Muscle layer of duodenum (tissue), 2 donors: ENCODE data around the gene PODNL1.

Source experiments
- H3K27ac ChIP-seq: one replicate; pipeline ENCODE4 v1.7.0; 2013; ENCODE audit warnings: mild to moderate bottlenecking, low read length
- H3K27me3 ChIP-seq: one replicate; pipeline ENCODE4 v1.7.0; 2013; ENCODE audit warnings: low read depth, mild to moderate bottlenecking, control low read depth, low read length
- H3K36me3 ChIP-seq, 2 donors: one replicate each; pipeline ENCODE4 v1.7.0; 2013; ENCODE audit warnings: low read length in 2 of 2, control low read depth in 1 of 2, mild to moderate bottlenecking in 1 of 2; ENCODE audit not compliant: insufficient read depth in 2 of 2, control insufficient read depth in 1 of 2
- H3K4me1 ChIP-seq, 2 donors: one replicate each; pipeline ENCODE4 v1.7.0; 2013; ENCODE audit warnings: low read length in 2 of 2, mild to moderate bottlenecking in 2 of 2, control low read depth in 1 of 2, moderate library complexity in 1 of 2; ENCODE audit not compliant: insufficient read depth in 2 of 2, control insufficient read depth in 1 of 2
- H3K4me3 ChIP-seq, 2 donors: one replicate each; pipeline ENCODE4 v1.7.0; 2013; ENCODE audit warnings: low read length in 2 of 2, low read depth in 1 of 2, mild to moderate bottlenecking in 1 of 2
- H3K9me3 ChIP-seq, 2 donors: one replicate each; pipeline ENCODE4 v1.7.0; 2013; ENCODE audit warnings: low read length in 2 of 2, control low read depth in 1 of 2, mild to moderate bottlenecking in 1 of 2; ENCODE audit not compliant: control insufficient read depth in 1 of 2
- donor health status: healthy.

Gene PODNL1

DNA sequence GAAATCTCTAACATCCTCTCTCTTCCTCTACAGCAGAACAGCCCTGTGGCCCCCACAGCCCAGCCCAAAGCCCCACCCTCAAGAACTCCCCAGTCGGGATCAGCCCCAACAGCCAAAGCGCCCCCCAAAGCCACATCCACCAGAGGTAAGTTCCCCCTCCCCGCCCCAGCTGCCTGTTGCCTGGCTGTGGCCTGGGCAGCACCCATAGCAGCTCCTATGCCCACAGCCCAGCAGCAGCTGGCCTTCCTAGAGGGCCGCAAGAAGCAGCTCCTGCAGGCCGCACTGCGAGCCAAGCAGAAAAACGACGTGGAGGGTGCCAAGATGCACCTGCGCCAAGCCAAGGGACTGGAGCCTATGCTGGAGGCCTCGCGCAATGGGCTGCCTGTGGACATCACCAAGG is 17.7 kb downstream of the PODNL1 start:
- H3K9me3 ChIP-seq: peaks cover 0 to 4% of the 10 kb centered on the region in 2 donors
- peaks cover 15 to 60% of the 10 kb centered on the region in 2 donors for H3K36me3 ChIP-seq

DNA sequence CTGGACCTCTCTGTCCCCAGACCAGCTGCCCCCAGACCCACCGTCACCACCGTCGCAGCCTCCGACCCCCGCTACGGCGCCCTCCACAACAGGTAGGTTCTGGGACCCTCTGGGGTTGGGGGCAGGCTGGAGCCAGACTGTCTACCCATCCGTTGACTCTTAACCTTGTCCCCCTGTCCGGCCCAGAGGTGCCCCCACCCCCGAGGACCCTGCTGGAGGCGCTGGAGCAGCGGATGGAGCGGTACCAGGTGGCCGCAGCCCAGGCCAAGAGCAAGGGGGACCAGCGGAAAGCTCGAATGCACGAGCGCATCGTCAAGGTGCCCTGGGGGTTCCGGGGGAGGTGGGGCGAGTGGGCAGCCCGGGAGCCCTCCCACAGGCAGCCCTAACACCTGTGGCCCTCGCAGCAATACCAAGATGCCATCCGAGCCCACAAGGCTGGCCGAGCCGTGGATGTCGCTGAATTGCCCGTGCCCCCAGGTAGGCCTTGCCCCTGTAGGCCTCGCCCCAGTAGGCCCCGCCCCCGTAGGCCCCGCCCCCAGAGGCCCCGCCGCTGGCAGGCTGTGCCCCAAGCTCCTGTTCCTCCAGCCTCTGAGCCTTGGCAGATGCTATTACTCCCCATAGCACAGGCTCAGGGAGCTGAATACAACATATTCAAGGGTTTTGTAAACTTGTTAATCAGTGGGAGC is 19.3 kb downstream of the PODNL1 start:
- Histone ChIP-seq H3K4me1 (no peaks in the 10 kb centered on the region), H3K36me3 (peaks cover 15 to 61% of the 10 kb centered on the region in 2 donors), H3K27me3 (no peaks in the 10 kb centered on the region), H3K9me3 (peaks cover 0 to 4% of the 10 kb centered on the region in 2 donors), H3K4me3 (no peak overlapping the region), H3K27ac (no peak overlapping the region)

More for the DNA sequence above, 17.7 kb downstream of the PODNL1 start:
- Histone ChIP-seq H3K27me3 (no peaks in the 10 kb centered on the region), H3K4me3 (peak overlapping the region in 1 of 2 donors; percentile 19), H3K4me1 (no peaks in the 10 kb centered on the region), H3K27ac (no peak overlapping the region)

DNA sequence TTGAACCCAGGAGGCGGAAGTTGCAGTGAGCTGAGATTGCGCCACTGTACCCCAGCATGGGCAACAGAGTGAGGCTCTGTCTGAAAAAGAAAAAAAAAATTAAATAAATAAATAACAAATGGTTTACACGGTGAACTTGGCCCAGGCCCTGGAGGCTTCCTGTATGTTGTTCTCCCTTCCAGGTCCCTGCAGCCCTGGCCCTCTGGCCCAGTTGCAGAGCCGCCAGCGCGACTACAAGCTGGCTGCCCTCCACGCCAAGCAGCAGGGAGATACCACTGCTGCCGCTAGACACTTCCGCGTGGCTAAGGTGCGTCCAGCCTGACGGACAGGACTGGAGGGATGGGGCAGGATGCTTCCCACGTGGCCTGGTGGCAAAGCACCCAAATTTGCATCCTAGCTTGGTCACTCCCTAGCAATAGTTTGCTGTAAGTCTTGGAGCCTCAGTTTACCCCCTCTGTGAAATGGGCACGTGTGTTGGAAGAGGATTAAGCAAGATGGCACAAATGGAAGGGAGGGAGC is 20.3 kb downstream of the PODNL1 start:
- H3K27ac ChIP-seq: no peak overlapping the region
- no peaks in the 10 kb centered on the region for H3K27me3 ChIP-seq
- H3K9me3 ChIP-seq: peaks cover 0 to 4% of the 10 kb centered on the region in 2 donors
- H3K4me1 ChIP-seq: no peaks in the 10 kb centered on the region
- H3K4me3 ChIP-seq: no peak overlapping the region
- H3K36me3 ChIP-seq: peaks cover 16 to 59% of the 10 kb centered on the region in 2 donors

DNA sequence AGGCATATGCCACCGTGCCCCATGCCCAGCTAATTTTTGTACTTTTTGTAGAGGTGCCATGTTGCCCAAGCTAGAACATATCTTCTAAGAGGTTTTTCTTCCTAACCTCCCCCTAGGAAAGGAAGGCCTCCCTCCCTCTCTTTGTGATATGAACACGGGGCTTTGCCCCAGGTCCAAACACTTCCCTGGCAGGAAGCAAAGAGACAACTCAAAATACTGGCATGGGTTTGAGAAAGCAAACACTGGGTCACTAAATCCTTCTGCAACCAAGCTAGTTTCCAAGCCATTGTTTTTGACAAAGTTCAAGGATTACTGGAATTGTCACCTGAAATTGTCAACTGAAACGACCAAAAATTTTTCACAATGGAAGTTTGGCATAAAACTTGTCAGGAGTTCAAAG is 23.4 kb downstream of the PODNL1 start:
- Histone ChIP-seq H3K27me3 (no peaks in the 10 kb centered on the region), H3K4me3 (no peak overlapping the region), H3K4me1 (no peaks in the 10 kb centered on the region), H3K9me3 (no peaks in the 10 kb centered on the region), H3K27ac (no peak overlapping the region), H3K36me3 (peaks cover 8 to 56% of the 10 kb centered on the region in 2 donors)

DNA sequence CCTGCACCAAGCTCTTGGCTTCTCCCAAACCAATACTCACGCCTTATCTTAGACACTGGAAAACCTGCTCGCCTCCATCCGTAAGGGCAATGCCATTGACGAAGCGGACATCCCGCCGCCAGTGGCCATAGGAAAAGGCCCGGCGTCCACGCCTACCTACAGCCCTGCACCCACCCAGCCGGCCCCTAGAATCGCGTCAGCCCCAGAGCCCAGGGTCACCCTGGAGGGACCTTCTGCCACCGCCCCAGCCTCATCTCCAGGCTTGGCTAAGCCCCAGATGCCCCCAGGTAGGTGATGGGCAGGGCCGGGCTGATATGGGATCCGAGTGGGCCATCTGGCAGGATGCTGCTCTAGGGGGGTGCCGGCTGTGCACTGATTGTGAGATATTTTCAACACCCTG is 24.9 kb downstream of the PODNL1 start:
- H3K36me3 ChIP-seq: peaks cover 8 to 50% of the 10 kb centered on the region in 2 donors
- H3K9me3 ChIP-seq: no peaks in the 10 kb centered on the region
- no peak overlapping the region for H3K27ac ChIP-seq
- no peaks in the 10 kb centered on the region for H3K27me3 ChIP-seq
- H3K4me3 ChIP-seq: no peak overlapping the region
- H3K4me1 ChIP-seq: no peaks in the 10 kb centered on the region

DNA sequence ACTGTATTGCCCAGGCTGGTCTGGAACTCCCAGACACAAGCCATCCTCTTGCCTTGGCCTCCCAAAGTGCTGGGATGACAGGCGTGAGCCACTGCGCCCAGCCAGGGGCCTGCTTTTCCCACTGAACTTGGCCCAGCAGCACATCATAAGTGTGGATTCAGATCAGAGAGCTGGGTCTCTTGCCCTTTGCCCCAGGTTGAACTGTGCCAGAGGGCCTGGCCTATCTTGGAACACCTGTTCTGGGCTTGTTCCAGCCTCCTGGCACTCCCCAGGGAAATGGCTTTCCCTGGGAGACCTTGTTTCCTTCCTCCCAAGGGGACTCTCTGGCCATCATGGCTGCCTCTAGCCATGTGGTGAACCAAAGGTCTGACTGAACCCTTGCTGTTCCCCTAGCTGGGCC is 28.8 kb downstream of the PODNL1 start:
- no peak overlapping the region for H3K27ac ChIP-seq
- H3K4me1 ChIP-seq: peaks cover 8 to 13% of the 10 kb centered on the region in 2 donors
- H3K4me3 ChIP-seq: no peak overlapping the region
- no peaks in the 10 kb centered on the region for H3K27me3 ChIP-seq
- H3K36me3 ChIP-seq: peaks cover 4 to 34% of the 10 kb centered on the region in 2 donors
- H3K9me3 ChIP-seq: no peaks in the 10 kb centered on the region

DNA sequence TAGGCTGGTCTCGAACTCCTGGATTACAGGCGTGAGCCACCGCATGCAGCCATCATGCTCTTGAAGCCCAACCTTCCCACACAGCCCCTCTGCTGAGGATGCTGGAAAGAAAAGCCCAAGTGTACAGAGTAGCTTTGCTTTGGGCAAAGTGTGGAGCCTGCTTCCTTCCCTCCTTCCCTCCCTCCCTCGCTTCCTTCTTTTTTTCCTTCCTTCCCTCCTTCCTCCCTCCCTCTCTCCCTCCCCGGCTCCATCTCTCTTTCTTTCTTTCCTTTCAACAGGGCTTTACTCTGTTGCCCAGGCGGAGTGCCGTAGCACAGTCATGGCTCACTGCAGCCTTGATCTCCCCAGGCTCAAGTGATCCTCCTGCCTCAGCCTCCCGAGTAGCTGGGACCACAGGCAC is 29.5 kb downstream of the PODNL1 start:
- no peak overlapping the region for H3K27ac ChIP-seq
- H3K27me3 ChIP-seq: no peaks in the 10 kb centered on the region
- H3K4me1 ChIP-seq: peaks cover 8 to 13% of the 10 kb centered on the region in 2 donors
- no peak overlapping the region for H3K4me3 ChIP-seq
- no peaks in the 10 kb centered on the region for H3K9me3 ChIP-seq
- peaks cover 4 to 33% of the 10 kb centered on the region in 2 donors for H3K36me3 ChIP-seq

DNA sequence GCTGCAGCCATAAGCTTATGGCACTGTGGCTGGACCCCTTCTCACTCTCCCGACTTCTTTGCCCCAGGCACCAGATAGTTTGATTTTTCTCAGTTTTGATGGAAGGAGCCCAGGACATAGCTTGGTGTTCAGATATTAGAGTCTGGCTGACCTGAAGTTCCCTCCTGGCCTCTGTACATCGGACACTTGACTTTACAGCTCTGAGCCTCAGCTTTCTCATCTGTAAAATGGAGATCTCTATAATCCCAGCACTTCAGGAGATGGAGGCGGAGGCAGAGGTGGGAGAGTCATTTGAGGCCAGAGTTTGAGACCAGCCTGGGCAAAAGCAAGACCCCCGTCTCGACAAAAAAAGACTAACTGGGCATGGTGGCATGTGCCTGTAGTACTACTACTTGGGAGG is 31.3 kb downstream of the PODNL1 start:
- peak overlapping the region; percentile 58 for H3K27ac ChIP-seq
- no peaks in the 10 kb centered on the region for H3K27me3 ChIP-seq
- peak overlapping the region; percentile 75 to 85 for H3K4me3 ChIP-seq
- no peaks in the 10 kb centered on the region for H3K9me3 ChIP-seq
- H3K4me1 ChIP-seq: peaks cover 8 to 13% of the 10 kb centered on the region in 2 donors
- peaks cover 0 to 16% of the 10 kb centered on the region in 2 donors for H3K36me3 ChIP-seq

DNA sequence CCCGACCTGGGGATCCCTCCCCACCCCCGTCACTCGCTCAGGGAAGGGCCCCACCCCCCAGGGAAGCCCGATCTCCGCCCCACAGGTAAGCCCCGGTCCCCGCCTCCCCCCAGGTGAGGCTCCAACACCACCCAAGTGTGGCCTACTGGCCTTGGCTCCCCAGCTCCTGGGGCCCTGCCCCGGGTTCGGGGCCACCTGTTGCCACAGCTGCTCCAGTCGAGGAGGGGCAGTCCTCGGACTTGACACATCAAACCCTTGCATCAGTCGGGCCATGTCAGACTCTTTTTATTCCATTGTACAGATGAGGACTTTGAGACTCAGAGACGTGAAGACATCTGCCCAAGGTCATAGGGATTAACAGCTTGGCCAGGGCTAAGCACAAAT is 31.7 kb downstream of the PODNL1 start:
- H3K4me1 ChIP-seq: peaks cover 8 to 13% of the 10 kb centered on the region in 2 donors
- H3K4me3 ChIP-seq: peak overlapping the region; percentile 75 to 85
- peak overlapping the region; percentile 58 for H3K27ac ChIP-seq
- peaks cover 0 to 16% of the 10 kb centered on the region in 2 donors for H3K36me3 ChIP-seq
- no peaks in the 10 kb centered on the region for H3K27me3 ChIP-seq
- no peaks in the 10 kb centered on the region for H3K9me3 ChIP-seq

DNA sequence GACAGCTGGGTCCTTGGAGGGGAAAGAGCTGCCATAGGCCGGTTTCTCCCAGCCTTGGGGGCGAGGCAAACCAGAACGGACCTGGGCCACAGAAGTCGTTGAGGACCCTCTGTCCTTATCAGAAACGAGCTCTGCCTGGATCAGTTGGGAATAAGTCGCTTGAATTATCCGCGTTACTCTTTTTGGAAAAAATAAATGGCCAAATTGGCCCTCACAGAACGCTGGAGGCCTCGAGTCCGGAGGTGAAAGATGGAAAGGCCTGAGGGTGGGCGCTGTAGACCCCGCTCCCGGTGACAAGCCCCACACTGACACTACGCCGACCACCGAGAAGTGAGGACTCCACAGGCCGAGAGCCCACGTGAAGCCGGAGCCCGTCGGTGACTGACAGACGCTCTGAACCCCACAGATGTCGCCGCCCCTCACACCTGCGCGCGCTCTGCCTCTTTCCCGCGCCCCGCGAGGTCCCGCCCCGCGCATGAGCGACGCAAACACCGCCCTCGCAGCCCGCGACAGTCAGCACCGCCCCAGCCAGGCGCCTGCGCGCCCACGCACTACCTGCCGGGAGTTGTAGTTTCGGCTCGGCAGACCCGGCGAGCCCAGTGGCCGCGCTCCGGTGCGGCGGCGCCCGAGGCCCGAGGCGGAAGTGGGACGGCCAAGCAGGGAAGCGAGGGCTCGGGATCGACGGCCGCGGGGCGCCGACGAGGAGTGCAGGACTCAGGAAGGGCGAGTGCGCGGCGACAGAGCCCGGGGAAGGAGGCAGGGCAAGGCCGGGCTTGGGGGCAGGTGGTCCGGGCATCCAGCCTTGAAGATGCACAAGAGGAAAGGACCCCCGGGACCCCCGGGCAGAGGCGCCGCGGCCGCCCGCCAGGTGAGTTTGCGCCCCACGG is 32.3 kb downstream of the PODNL1 start, which contains the start of the genes BRME1 and CC2D1A:
Gene BRME1, minus strand, starts transcription at position 484 of the 887 bp plus-strand sequence. CDS start 1,225 bp downstream, outside the sequence.
Gene CC2D1A, plus strand, starts transcription at position 568 of the 887 bp plus-strand sequence. Its CDS starts 241 bp downstream, at position 809.
- Histone ChIP-seq H3K27me3 (no peaks in the 10 kb centered on the region), H3K36me3 (peaks cover 0 to 11% of the 10 kb centered on the region in 2 donors), H3K27ac (peak within 1 kb of the TSS; percentile 58)

DNA sequence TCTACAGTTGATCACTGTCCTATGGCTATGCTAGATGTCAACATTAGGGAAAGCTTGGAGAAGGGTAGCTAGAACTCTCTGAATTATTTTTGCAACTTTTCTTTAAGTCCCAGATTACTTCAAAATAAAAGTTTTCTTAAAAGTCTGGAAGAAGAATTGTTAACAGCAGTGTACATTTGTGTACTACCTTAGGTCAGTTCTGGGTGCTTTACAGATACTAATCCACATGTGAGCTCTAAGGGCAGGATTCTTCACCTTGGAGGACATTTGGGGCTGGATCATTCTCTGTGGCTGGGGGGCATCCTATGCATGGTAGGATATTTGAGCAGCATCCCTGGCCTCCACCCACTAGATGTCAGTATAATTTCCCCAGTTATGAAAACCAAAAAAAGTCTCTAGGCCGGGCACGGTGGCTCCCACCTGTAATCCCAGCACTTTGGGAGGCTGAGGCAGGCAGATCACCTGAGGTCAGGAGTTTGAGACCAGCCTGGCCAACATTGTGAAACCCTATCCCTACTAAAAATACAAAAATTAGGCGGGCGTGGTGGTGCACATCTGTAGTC is 35.1 kb downstream of the PODNL1 start:
- Histone ChIP-seq H3K4me3 (no peak overlapping the region), H3K9me3 (no peaks in the 10 kb centered on the region), H3K36me3 (no peaks in the 10 kb centered on the region), H3K4me1 (peaks cover 8 to 13% of the 10 kb centered on the region in 2 donors), H3K27ac (no peak overlapping the region), H3K27me3 (no peaks in the 10 kb centered on the region)

More for the DNA sequence above, 32.3 kb downstream of the PODNL1 start, which contains the start of the genes BRME1 and CC2D1A:
- Histone ChIP-seq H3K4me3 (peak within 1 kb of the TSS; percentile 75 to 85), H3K9me3 (no peaks in the 10 kb centered on the region), H3K4me1 (peaks cover 8 to 13% of the 10 kb centered on the region in 2 donors)
